Body of pancreas (tissue), 4 donors: Measurements from ENCODE around the gene RUSF1.

Experiments used
- POLR2A ChIP-seq, 3 donors: fragments of 450-650 bp; IDR thresholded peaks; one replicate each; pipeline ENCODE4 v1.6.1; 2016; ENCODE audit warnings: antibody characterized with exemption in 3 of 3, mild to moderate bottlenecking in 2 of 3
- TF ChIP-seq, protein P1 (sequence below), 7 experiments: fragments of 450-650 bp in 4 of 7; fragments of 200-600 bp in 3 of 7; sonication (generic) in 3 of 7; IDR thresholded peaks; one replicate each; pipeline ENCODE4 v1.5.1; 2016 to 2019; ENCODE audit warnings: antibody characterized with exemption in 7 of 7

DNA sequence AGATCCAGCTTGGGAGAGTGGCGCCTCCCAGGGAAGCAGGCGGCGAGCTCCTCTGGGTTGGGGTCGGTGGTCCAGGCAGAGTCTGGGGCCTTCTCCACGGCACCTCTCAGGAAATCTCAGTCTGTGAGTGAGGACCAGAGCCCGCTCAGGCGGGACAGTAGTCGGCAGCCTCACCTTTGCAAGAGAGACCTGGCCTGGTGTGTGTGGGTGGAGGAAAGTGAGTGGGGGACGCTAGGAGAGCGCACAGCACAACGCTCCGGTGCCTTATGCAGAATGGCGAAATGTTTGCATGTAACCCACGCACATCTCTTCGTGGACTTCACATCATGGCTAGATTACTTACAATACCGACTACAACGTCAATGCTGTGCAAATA, 21.7 kb upstream of the RUSF1 start:
- TF ChIP-seq, protein P1, sequence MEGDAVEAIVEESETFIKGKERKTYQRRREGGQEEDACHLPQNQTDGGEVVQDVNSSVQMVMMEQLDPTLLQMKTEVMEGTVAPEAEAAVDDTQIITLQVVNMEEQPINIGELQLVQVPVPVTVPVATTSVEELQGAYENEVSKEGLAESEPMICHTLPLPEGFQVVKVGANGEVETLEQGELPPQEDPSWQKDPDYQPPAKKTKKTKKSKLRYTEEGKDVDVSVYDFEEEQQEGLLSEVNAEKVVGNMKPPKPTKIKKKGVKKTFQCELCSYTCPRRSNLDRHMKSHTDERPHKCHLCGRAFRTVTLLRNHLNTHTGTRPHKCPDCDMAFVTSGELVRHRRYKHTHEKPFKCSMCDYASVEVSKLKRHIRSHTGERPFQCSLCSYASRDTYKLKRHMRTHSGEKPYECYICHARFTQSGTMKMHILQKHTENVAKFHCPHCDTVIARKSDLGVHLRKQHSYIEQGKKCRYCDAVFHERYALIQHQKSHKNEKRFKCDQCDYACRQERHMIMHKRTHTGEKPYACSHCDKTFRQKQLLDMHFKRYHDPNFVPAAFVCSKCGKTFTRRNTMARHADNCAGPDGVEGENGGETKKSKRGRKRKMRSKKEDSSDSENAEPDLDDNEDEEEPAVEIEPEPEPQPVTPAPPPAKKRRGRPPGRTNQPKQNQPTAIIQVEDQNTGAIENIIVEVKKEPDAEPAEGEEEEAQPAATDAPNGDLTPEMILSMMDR (IDR thresholded peaks at IDR 0.05): no peak
- TF ChIP-seq POLR2A (IDR thresholded peaks at IDR 0.05): no peak
